Muscle of leg (tissue), 11 donors: ENCODE measurements around the gene GRIA3. TPM values are rescaled to one million over a fixed set of nuclear protein-coding genes. Genes with fewer than 3 reads are reported as not detected.

Experiments used
- DNase-seq: peaks from one replicate; pipeline ENCODE4 v3.0.0; 2013
- H3K27ac ChIP-seq: one replicate; pipeline ENCODE4 v1.5.1; 2013; ENCODE audit warnings: mild to moderate bottlenecking, low read length, control low read depth
- H3K27me3 ChIP-seq: one replicate; pipeline ENCODE4 v1.6.1; 2013; ENCODE audit warnings: low read length; ENCODE audit not compliant: control insufficient read depth, insufficient read depth
- H3K36me3 ChIP-seq: one replicate; pipeline ENCODE4 v1.6.1; 2013; ENCODE audit warnings: low read length; ENCODE audit not compliant: control insufficient read depth, insufficient read depth
- H3K4me1 ChIP-seq: one replicate; pipeline ENCODE4 v1.6.1; 2013; ENCODE audit warnings: low read length; ENCODE audit not compliant: control insufficient read depth, insufficient read depth
- H3K4me3 ChIP-seq: one replicate; pipeline ENCODE4 v1.5.1; 2013; ENCODE audit warnings: low read length, control low read depth
- H3K9me3 ChIP-seq: replicated peaks from 2 replicates; pipeline ENCODE4 v1.6.1; 2013; ENCODE audit warnings: low read depth, low read length; ENCODE audit not compliant: control insufficient read depth
- WGBS: methylation state at CpG from one replicate; pipeline ENCODE4 v1.1.5; 2013; ENCODE audit warnings: missing lambda C conversion rate; ENCODE audit not compliant: insufficient coverage; 5-methylcytosine and 5-hydroxymethylcytosine counted together
- polyA plus RNA-seq, 8 donors: library from polyadenylated mRNA; unstranded; fragments of 120-200 nt; gene quantifications; one replicate each; pipeline versions ENCODE4 v1.2.1 to v1.2.3, GENCODE V29; 2013; ENCODE audit warnings: inconsistent platforms in 1 of 8, low replicate concordance in 1 of 8; ENCODE audit not compliant: insufficient read length in 8 of 8, insufficient read depth in 1 of 8
- total RNA-seq: library from RNA; stranded (reverse); fragments of 120-200 nt; gene quantifications from one replicate; pipeline ENCODE4 v1.2.4, GENCODE V29; 2013

Gene GRIA3
- total and polyA plus RNA-seq, 9 donors: 1.3 to 4.2 (median 2.2) TPM

DNA sequence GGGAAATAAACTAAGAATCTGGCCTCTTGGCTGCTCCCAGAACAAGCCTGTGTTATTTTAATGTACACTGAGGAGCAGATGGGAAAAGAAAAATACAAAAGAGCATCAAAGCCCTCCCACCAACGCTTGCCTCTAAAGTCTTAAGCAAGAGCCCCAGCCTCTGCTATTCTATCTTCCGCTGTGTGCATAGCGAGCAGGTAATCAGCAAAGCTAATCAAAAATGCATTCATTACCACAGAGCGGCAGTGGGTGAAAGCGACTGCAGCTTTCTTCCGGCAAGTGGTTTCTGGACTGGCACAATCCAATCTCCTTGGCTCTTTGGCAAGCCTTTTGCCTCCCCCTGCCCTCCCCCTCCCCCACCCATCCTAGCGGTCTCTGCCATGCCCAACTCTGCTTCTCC lies 13.5 kb upstream of the GRIA3 start:
- WGBS: 77% methylated on average over 5 of the region's 7 CpGs
- DNase-seq: no peak
- no peaks in the 10 kb centered on the region for H3K36me3 ChIP-seq
- no peak overlapping the region for H3K4me3 ChIP-seq
- no peak overlapping the region for H3K27ac ChIP-seq
- no peaks in the 10 kb centered on the region for H3K9me3 ChIP-seq
- peaks cover 2% of the 10 kb centered on the region for H3K27me3 ChIP-seq
- H3K4me1 ChIP-seq: no peaks in the 10 kb centered on the region

- WGBS: no CpG with 5 or more reads among the region's 3 CpGs
- Histone ChIP-seq H3K27ac (no peak overlapping the region), H3K27me3 (peaks cover 2% of the 10 kb centered on the region), H3K4me1 (no peaks in the 10 kb centered on the region), H3K4me3 (no peak overlapping the region), H3K9me3 (no peaks in the 10 kb centered on the region), H3K36me3 (no peaks in the 10 kb centered on the region)
- DNase-seq: no peak
Observed at GRCh38 chrX:123171781-123172180, 12.3 kb upstream of the GRIA3 start.

- peaks cover 4% of the 10 kb centered on the region for H3K27me3 ChIP-seq
Observed at GRCh38 chrX:123172869-123173268, 11.2 kb upstream of the GRIA3 start.

GRCh38 chrX:123173833-123174232 lies 10.2 kb upstream of the GRIA3 start:
- H3K4me1 ChIP-seq: no peaks in the 10 kb centered on the region
- H3K9me3 ChIP-seq: no peaks in the 10 kb centered on the region
- no peak overlapping the region for H3K4me3 ChIP-seq
- H3K27me3 ChIP-seq: peaks cover 4% of the 10 kb centered on the region
- no CpG with 5 or more reads among the region's 1 CpG for WGBS
- H3K27ac ChIP-seq: no peak overlapping the region
- H3K36me3 ChIP-seq: no peaks in the 10 kb centered on the region
- DNase-seq: no peak

More at GRCh38 chrX:123172869-123173268, 11.2 kb upstream of the GRIA3 start:
- no peak for DNase-seq
- H3K4me1 ChIP-seq: no peaks in the 10 kb centered on the region
- H3K9me3 ChIP-seq: no peaks in the 10 kb centered on the region
- no CpG with 5 or more reads among the region's 2 CpGs for WGBS
- no peaks in the 10 kb centered on the region for H3K36me3 ChIP-seq
- H3K27ac ChIP-seq: no peak overlapping the region
- H3K4me3 ChIP-seq: no peak overlapping the region

DNA sequence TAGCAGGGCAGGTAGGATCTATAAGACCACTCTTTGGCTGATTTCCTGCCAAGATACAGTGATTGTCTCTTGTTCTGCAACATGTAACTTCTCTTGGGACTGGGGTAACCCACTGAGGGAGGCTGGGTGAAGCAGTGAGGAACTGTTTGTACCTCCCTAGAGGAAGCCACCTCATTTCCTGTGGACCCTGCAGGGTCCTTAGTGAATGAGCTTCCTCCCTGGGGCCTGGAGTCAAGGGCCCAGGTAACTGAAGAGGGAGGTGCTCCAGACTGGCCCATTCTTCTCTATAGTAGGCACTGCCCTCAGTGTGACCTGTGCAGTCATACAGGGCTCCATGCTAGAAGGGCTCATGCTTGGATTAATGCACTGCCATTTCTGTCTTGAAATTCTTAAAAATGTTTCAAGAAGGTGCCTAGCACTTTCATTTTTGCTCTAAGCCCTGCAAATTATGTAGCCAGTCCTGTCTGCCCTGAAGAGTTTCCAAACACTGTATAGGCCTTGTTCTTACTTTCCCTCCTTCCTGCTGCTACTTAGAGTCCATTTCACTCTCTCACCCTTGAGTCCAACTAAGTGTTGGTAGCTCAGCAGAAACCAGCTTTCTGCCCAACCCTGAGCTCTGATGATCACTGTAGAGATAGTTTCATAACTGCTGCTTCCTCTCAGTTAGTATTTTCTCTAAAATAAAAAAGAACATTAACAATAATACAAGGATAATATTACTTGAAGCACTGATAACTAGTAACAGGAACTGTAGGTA lies 8.5 kb upstream of the GRIA3 start:
- Histone ChIP-seq H3K27ac (no peak overlapping the region), H3K4me3 (no peak overlapping the region), H3K4me1 (no peaks in the 10 kb centered on the region), H3K36me3 (no peaks in the 10 kb centered on the region), H3K9me3 (no peaks in the 10 kb centered on the region), H3K27me3 (peaks cover 2% of the 10 kb centered on the region)
- no peak for DNase-seq

GRCh38 chrX:123181233-123181914 lies 2.7 kb upstream of the GRIA3 start:
- Histone ChIP-seq H3K36me3 (no peaks in the 10 kb centered on the region), H3K9me3 (no peaks in the 10 kb centered on the region), H3K4me1 (peaks cover 2% of the 10 kb centered on the region), H3K4me3 (no peak overlapping the region), H3K27me3 (peaks cover 24% of the 10 kb centered on the region), H3K27ac (no peak overlapping the region)
- no peak for DNase-seq
- no CpG with 5 or more reads among the region's 5 CpGs for WGBS

- 32% methylated on average over 27 of the region's 27 CpGs for WGBS
- Histone ChIP-seq H3K4me3 (peak overlapping the region; percentile 39), H3K36me3 (no peaks in the 10 kb centered on the region), H3K9me3 (no peaks in the 10 kb centered on the region), H3K4me1 (peaks cover 2% of the 10 kb centered on the region), H3K27ac (no peak overlapping the region), H3K27me3 (peaks cover 26% of the 10 kb centered on the region)
- DNase-seq: peak; percentile 10
Observed at GRCh38 chrX:123184866-123185276, 793 bp downstream of the GRIA3 start.

- 39% methylated on average over 6 of the region's 9 CpGs for WGBS
- peak overlapping the region; percentile 39 for H3K4me3 ChIP-seq
Observed at GRCh38 chrX:123185721-123186120, 1.6 kb downstream of the GRIA3 start.

DNA sequence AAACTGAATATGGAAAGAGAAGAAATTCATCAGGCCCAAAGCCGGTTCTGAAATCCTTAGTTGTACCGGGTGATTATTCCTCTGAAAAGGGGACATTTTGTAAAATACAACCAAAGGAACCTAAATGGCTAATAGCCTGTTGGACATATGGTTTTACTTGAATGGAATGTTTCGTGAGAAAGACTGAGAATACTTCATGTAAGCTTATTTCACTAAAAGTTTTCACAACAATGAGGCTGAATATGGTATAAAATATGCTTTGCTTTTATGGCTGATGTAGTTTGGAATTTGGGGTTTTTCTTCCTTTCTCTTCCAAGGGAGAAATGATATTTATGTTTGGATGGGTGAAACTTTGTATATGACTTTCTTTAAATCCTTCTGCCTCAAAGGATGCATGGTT lies 2.7 kb downstream of the GRIA3 start:
- H3K27me3 ChIP-seq: peaks cover 28% of the 10 kb centered on the region
- H3K4me3 ChIP-seq: no peak overlapping the region
- H3K4me1 ChIP-seq: peaks cover 2% of the 10 kb centered on the region
- no peaks in the 10 kb centered on the region for H3K9me3 ChIP-seq
- whole genome bisulfite sequencing: no CpG with 5 or more reads among the region's 3 CpGs
- H3K27ac ChIP-seq: no peak overlapping the region
- H3K36me3 ChIP-seq: no peaks in the 10 kb centered on the region
- DNase-seq: no peak

More at GRCh38 chrX:123185721-123186120, 1.6 kb downstream of the GRIA3 start:
- Histone ChIP-seq H3K27ac (no peak overlapping the region), H3K36me3 (no peaks in the 10 kb centered on the region), H3K27me3 (peaks cover 28% of the 10 kb centered on the region), H3K4me1 (peaks cover 2% of the 10 kb centered on the region), H3K9me3 (no peaks in the 10 kb centered on the region)
- peak; percentile 18 for DNase-seq

- DNase-seq: no peak
- H3K27ac ChIP-seq: no peak overlapping the region
- H3K36me3 ChIP-seq: no peaks in the 10 kb centered on the region
- H3K4me3 ChIP-seq: no peak overlapping the region
- H3K27me3 ChIP-seq: peaks cover 25% of the 10 kb centered on the region
- peaks cover 2% of the 10 kb centered on the region for H3K4me1 ChIP-seq
- no peaks in the 10 kb centered on the region for H3K9me3 ChIP-seq
- 17% methylated on average over 1 of the region's 3 CpGs for WGBS
Observed at GRCh38 chrX:123188081-123188480, 4.0 kb downstream of the GRIA3 start.
